Activated naive CD4-positive, alpha-beta T cell treated with anti-CD3 and anti-CD28 coated beads, Interleukin-2, amount 10 ng/mL, durations not matched to agents 7 days and 5 days (primary cell): ENCODE measurements around the gene MADD.
A peak's percentile ranks its signal among the peaks of the same experiment; 100 is the strongest.

Source experiments
- CTCF ChIA-PET: fragments of 350-600 bp; sonication (Branson Sonifier 250); formaldehyde crosslinking; loops from one replicate; lab custom pipeline; 2021; ENCODE audit warnings: antibody characterized with exemption; lab: Charles Lee
- DNase-seq: peaks from one replicate; pipeline ENCODE4 v3.0.0-alpha.2; 2020
- H3K27ac Mint-ChIP-seq: one replicate; pipeline ENCODE4 v1.8.0; 2021; ENCODE audit warnings: mild to moderate bottlenecking, moderate library complexity, mixed read lengths
- H3K27me3 Mint-ChIP-seq: one replicate; pipeline ENCODE4 v1.8.0; 2021; ENCODE audit warnings: mild to moderate bottlenecking, mixed read lengths
- H3K36me3 Mint-ChIP-seq: one replicate; pipeline ENCODE4 v1.8.0; 2021; ENCODE audit warnings: mixed read lengths
- H3K4me1 Mint-ChIP-seq: one replicate; pipeline ENCODE4 v1.8.0; 2021; ENCODE audit warnings: mixed read lengths
- H3K4me3 Mint-ChIP-seq: one replicate; pipeline ENCODE4 v1.8.0; 2021; ENCODE audit warnings: mild to moderate bottlenecking, moderate library complexity, mixed read lengths
- H3K9me3 Mint-ChIP-seq: one replicate; pipeline ENCODE4 v1.8.0; 2021; ENCODE audit warnings: mixed read lengths

Gene MADD

GRCh38 chr11:47351156-47352126 lies 81.5 kb downstream of the MADD start:
- Mint-ChIP-seq H3K27me3 (peaks cover 3% of the 10 kb centered on the region), H3K4me3 (no peak overlapping the region), H3K9me3 (no peaks in the 10 kb centered on the region), H3K36me3 (no peaks in the 10 kb centered on the region), H3K27ac (no peak overlapping the region), H3K4me1 (no peaks in the 10 kb centered on the region)
- DNase-seq = no peak
- CTCF ChIA-PET = no interaction called here

- H3K36me3 Mint-ChIP-seq = no peaks in the 10 kb centered on the region
- H3K27ac Mint-ChIP-seq = no peak within 1 kb of the TSS
- DNase-seq = no peak
- no peaks in the 10 kb centered on the region for H3K9me3 Mint-ChIP-seq
- H3K4me3 Mint-ChIP-seq = no peak within 1 kb of the TSS
- CTCF ChIA-PET = no interaction called here
- peaks cover 3% of the 10 kb centered on the region for H3K27me3 Mint-ChIP-seq
- no peaks in the 10 kb centered on the region for H3K4me1 Mint-ChIP-seq
These were observed 82.6 kb downstream of the MADD start, which contains the start of gene MYBPC3 for GRCh38 chr11:47352556-47352955. Gene MYBPC3 (minus strand): TSS chr11:47352702. CDS start chr11:47352647, 55 bp downstream.

GRCh38 chr11:47353978-47354774 lies 84.2 kb downstream of the MADD start:
- no peaks in the 10 kb centered on the region for H3K36me3 Mint-ChIP-seq
- peaks cover 1% of the 10 kb centered on the region for H3K4me1 Mint-ChIP-seq
- no peak for DNase-seq
- no peaks in the 10 kb centered on the region for H3K9me3 Mint-ChIP-seq
- peaks cover 3% of the 10 kb centered on the region for H3K27me3 Mint-ChIP-seq
- H3K27ac Mint-ChIP-seq = no peak overlapping the region
- H3K4me3 Mint-ChIP-seq = no peak overlapping the region
- CTCF ChIA-PET = interaction anchor here (1.3 kb wide), 1 partner anchor 121 kb away, joined by 3 read pairs; no protein-coding TSS in a partner anchor

DNA sequence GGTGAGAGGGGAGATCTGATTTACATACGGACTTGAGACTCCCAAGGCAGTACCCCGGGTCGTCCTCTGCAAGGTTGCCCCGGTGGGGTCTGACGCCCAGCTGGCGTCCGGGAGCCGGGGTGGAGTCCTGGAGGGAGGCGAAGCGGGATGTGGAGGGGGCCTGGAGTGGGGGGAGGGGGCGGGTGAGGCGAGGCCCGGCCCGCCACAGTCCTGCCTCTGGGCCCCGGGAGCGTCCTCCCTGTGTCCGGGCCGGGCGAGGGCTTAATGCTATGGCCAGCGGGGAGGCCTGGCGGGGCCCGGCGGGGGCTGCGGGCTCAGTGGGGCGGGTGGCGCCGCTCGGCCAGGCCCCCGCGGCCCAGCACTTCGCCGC lies 85.0 kb downstream of the MADD start:
- Mint-ChIP-seq H3K4me1 (peaks cover 8% of the 10 kb centered on the region), H3K27me3 (no peaks in the 10 kb centered on the region), H3K27ac (no peak overlapping the region), H3K9me3 (no peaks in the 10 kb centered on the region), H3K36me3 (no peaks in the 10 kb centered on the region), H3K4me3 (no peak overlapping the region)
- DNase-seq = no peak
- CTCF ChIA-PET = interaction anchor here (1.0 kb wide), 1 partner anchor 177 kb away, joined by 3 read pairs; no protein-coding TSS in a partner anchor

- H3K4me1 Mint-ChIP-seq = peaks cover 10% of the 10 kb centered on the region
- no peaks in the 10 kb centered on the region for H3K27me3 Mint-ChIP-seq
- no peaks in the 10 kb centered on the region for H3K9me3 Mint-ChIP-seq
- H3K36me3 Mint-ChIP-seq = no peaks in the 10 kb centered on the region
- peak; percentile 42 for DNase-seq
- CTCF ChIA-PET = interaction anchor here (1.0 kb wide), 1 partner anchor 177 kb away, joined by 3 read pairs; no protein-coding TSS in a partner anchor
- no peak overlapping the region for H3K4me3 Mint-ChIP-seq
- no peak overlapping the region for H3K27ac Mint-ChIP-seq
These were observed 85.6 kb downstream of the MADD start for GRCh38 chr11:47355283-47356128.

DNA sequence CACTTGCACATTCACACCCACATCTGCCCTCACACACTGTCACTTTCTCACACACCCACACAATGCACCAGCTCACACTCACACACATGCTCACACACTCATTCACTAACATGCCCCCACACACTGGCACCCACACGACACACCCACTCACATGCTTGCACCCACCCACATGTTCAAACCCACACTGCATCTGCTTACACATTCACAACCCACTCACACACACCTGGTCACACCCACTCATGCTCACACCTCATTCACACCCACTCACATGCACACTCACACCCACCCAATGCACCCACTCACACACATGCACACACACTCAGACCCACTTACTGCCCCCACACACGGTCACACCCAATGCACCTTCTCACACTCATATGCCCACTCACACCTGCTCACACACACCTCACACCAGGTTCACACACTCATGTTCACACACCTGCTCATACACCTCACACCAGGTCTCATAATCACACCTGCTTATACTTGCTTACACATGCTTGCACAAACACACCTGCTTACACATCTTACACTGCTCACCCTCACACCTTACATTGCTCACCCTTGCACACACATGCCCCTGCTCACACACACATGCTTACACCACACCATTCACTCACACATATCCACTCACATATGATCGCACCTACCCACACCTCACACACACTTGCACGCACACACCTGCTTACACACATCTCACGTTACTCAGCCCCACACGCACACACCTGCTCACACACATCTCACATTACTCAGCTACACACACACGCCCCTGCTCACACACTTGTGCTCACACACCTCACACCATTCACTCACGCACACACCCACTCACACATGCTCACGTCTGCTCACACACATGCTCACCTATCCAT lies 86.4 kb downstream of the MADD start:
- H3K4me1 Mint-ChIP-seq = peaks cover 12% of the 10 kb centered on the region
- H3K9me3 Mint-ChIP-seq = no peaks in the 10 kb centered on the region
- H3K27ac Mint-ChIP-seq = no peak overlapping the region
- H3K27me3 Mint-ChIP-seq = no peaks in the 10 kb centered on the region
- no peak for DNase-seq
- CTCF ChIA-PET = no interaction called here
- no peak overlapping the region for H3K4me3 Mint-ChIP-seq
- no peaks in the 10 kb centered on the region for H3K36me3 Mint-ChIP-seq

DNA sequence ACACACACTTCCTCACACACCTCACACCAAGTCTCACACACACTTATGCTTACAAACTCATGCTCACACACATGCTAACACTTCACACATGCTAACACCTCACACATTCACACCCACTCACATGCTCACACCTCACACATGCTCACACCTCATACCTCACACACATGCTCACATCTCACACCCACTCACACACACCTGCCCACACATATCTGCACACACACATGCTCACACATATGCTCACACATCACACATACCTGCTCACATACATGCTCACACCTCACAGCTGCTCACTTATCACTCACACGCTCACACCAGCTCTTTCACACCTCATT lies 87.0 kb downstream of the MADD start:
- H3K9me3 Mint-ChIP-seq = no peaks in the 10 kb centered on the region
- H3K27ac Mint-ChIP-seq = no peak overlapping the region
- no peak overlapping the region for H3K4me3 Mint-ChIP-seq
- H3K27me3 Mint-ChIP-seq = no peaks in the 10 kb centered on the region
- no peak for DNase-seq
- CTCF ChIA-PET = interaction anchor here (1.1 kb wide), 1 partner anchor 51 kb away, joined by 3 read pairs; no protein-coding TSS in a partner anchor
- H3K36me3 Mint-ChIP-seq = no peaks in the 10 kb centered on the region
- H3K4me1 Mint-ChIP-seq = peaks cover 12% of the 10 kb centered on the region

DNA sequence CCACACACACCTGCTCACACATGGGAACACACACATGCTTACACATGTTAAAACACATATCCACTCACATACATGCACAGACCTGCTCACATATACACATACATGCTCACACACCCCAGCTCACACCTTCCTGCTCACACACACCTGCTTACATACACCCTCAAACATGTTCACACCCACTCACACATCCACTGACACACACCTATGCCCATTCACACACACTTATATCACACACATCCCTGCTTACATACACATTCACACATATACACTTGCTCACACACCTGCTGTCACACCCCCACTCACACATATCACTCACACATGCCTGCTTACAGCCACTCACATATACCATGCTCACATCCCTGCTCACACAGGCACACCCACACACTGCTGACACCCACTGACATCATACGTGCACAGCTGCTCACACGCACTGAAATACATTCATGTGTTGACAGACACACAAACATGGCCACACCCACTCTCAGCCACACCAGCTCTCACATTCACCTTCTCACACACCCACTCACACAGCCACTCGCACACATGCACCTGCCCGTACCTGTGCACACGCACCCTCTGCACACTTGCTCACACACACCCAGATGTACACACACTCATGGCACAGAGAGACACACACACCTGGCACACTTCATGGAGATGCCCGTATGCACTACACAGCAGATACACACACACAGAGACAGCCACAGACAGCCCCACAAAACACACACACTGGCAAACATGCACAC lies 88.2 kb downstream of the MADD start:
- H3K9me3 Mint-ChIP-seq = no peaks in the 10 kb centered on the region
- no peak overlapping the region for H3K27ac Mint-ChIP-seq
- no peaks in the 10 kb centered on the region for H3K36me3 Mint-ChIP-seq
- CTCF ChIA-PET = interaction anchor here (1.1 to 2.2 kb wide), 2 partner anchors 16 to 50 kb away, joined by 3 to 13 read pairs; no protein-coding TSS in a partner anchor
- H3K27me3 Mint-ChIP-seq = no peaks in the 10 kb centered on the region
- H3K4me1 Mint-ChIP-seq = peaks cover 12% of the 10 kb centered on the region
- H3K4me3 Mint-ChIP-seq = no peak overlapping the region
- DNase-seq = no peak

- Mint-ChIP-seq H3K9me3 (no peaks in the 10 kb centered on the region), H3K36me3 (no peaks in the 10 kb centered on the region), H3K4me3 (no peak overlapping the region), H3K4me1 (peaks cover 12% of the 10 kb centered on the region), H3K27me3 (no peaks in the 10 kb centered on the region), H3K27ac (no peak overlapping the region)
- DNase-seq = no peak
- CTCF ChIA-PET = interaction anchor here (2.2 kb wide), 1 partner anchor 16 kb away, joined by 13 read pairs; no protein-coding TSS in a partner anchor
These were observed 88.8 kb downstream of the MADD start for GRCh38 chr11:47358731-47359051.

DNA sequence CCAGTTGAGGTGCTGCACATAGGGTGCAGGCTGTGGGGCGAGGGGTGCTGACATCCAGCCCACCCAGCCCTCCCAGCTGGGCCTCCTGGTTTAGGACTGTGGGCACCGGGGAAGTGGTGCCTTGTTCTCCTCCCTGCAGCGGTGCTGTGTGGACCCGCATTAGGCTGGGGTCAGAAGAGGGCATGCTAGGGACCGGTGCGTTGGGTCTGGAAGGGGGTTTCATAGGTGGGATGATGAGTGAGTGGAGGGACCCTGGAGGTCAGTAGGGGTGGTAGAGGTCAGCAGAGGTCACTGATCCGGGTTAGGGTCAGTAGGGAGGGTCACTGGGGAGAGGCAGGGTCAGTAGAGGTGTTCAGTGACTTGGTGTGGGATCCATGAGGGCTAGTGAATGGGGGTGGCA lies 89.2 kb downstream of the MADD start:
- no peak overlapping the region for H3K4me3 Mint-ChIP-seq

GRCh38 chr11:47359586-47359985 lies 89.7 kb downstream of the MADD start:
- no peak for DNase-seq
- peaks cover 4% of the 10 kb centered on the region for H3K27me3 Mint-ChIP-seq
- peaks cover 12% of the 10 kb centered on the region for H3K4me1 Mint-ChIP-seq
- H3K9me3 Mint-ChIP-seq = no peaks in the 10 kb centered on the region
- no peak overlapping the region for H3K4me3 Mint-ChIP-seq
- CTCF ChIA-PET = interaction anchor here (0.9 to 2.2 kb wide), 2 partner anchors 15 to 181 kb away, joined by 3 to 13 read pairs; no protein-coding TSS in a partner anchor
- H3K27ac Mint-ChIP-seq = no peak overlapping the region
- no peaks in the 10 kb centered on the region for H3K36me3 Mint-ChIP-seq

More for the DNA sequence above, 89.2 kb downstream of the MADD start:
- no peak for DNase-seq
- no peaks in the 10 kb centered on the region for H3K9me3 Mint-ChIP-seq
- H3K27ac Mint-ChIP-seq = no peak overlapping the region
- peaks cover 12% of the 10 kb centered on the region for H3K4me1 Mint-ChIP-seq
- H3K27me3 Mint-ChIP-seq = no peaks in the 10 kb centered on the region
- CTCF ChIA-PET = interaction anchor here (0.9 to 2.2 kb wide), 2 partner anchors 15 to 181 kb away, joined by 3 to 13 read pairs; no protein-coding TSS in a partner anchor
- no peaks in the 10 kb centered on the region for H3K36me3 Mint-ChIP-seq

DNA sequence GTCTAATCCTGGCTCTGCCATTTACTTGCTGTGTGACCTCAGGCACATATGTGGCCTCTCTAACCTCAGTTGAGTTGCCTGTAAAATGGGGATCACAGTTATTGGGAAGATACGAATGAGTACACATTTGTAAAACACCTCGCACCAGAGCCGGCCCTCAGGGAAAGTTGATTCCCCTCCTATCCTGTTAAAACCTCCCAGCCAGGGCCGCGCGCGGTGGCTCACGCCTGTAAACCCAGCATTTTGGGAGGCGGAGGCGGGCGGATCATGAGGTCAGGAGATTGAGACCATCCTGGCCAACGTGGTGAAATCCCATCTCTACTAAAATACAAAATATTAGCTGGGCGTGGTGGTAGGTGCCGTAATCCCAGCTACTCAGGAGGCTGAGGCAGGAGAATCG lies 90.4 kb downstream of the MADD start:
- DNase-seq = no peak
- CTCF ChIA-PET = interaction anchor here (2.2 kb wide), 1 partner anchor 14 kb away, joined by 13 read pairs; no protein-coding TSS in a partner anchor
- H3K4me3 Mint-ChIP-seq = no peak overlapping the region
- peaks cover 12% of the 10 kb centered on the region for H3K4me1 Mint-ChIP-seq
- peaks cover 5% of the 10 kb centered on the region for H3K27me3 Mint-ChIP-seq
- H3K9me3 Mint-ChIP-seq = no peaks in the 10 kb centered on the region
- H3K27ac Mint-ChIP-seq = no peak overlapping the region
- H3K36me3 Mint-ChIP-seq = no peaks in the 10 kb centered on the region
